GM19239 (cell line): ENCODE measurements around the gene ETV4.
"Not testable (repeated sequence)": the region's sequence is repeated elsewhere in the genome, so short reads cannot be mapped to it uniquely, and the experiment has no call there.

Experiments
- DNase-seq: peaks from one replicate; pipeline ENCODE4 v3.0.0; 2011; ENCODE audit warnings: low spot score; ENCODE audit not compliant: insufficient read length
- FAIRE-seq: peaks from 2 replicates; lab custom pipeline; 2011; peaks lifted over from hg19 to GRCh38; lab: Jason Lieb, UNC

Gene ETV4

GRCh38 chr17:43524945-43525575 lies 21.1 kb downstream of the ETV4 start:
- FAIRE-seq = no peak
- no peak for DNase-seq

- no peak for DNase-seq
- no peak for FAIRE-seq
Observed at GRCh38 chr17:43521389-43521788, 24.8 kb downstream of the ETV4 start.

- FAIRE-seq (no peak), DNase-seq (peak; percentile 30)
Observed at GRCh38 chr17:43517615-43518386, 28.3 kb downstream of the ETV4 start.

- DNase-seq = no peak
- peak; percentile 77 for FAIRE-seq
Observed at GRCh38 chr17:43517161-43517560, 29.0 kb downstream of the ETV4 start.

GRCh38 chr17:43515656-43516055 lies 30.5 kb downstream of the ETV4 start:
- DNase-seq (no peak), FAIRE-seq (peak; percentile 61)

- not testable (repeated sequence) for FAIRE-seq, DNase-seq
Observed at GRCh38 chr17:43511199-43511598, 34.9 kb downstream of the ETV4 start.

GRCh38 chr17:43509440-43509839 lies 36.7 kb downstream of the ETV4 start:
- FAIRE-seq, DNase-seq: not testable (repeated sequence)

- DNase-seq = no peak
- no peak for FAIRE-seq
Observed at GRCh38 chr17:43490621-43491020, 55.5 kb downstream of the ETV4 start.

- FAIRE-seq = peak; percentile 100
Observed at GRCh38 chr17:43483674-43484551, 62.2 kb downstream of the ETV4 start, which contains the start of gene DHX8. TSS of gene DHX8 (plus strand) at chr17:43483975. CDS start at chr17:43484038, 63 bp downstream.

GRCh38 chr17:43482103-43483012 lies 63.8 kb downstream of the ETV4 start:
- DNase-seq = no peak
- peak; percentile 31 for FAIRE-seq

More at GRCh38 chr17:43483674-43484551, 62.2 kb downstream of the ETV4 start, which contains the start of gene DHX8:
- peak; percentile 78 for DNase-seq

GRCh38 chr17:43479948-43480347 lies 66.2 kb downstream of the ETV4 start:
- DNase-seq (no peak), FAIRE-seq (no peak)
